ENCODE results near the gene ZFYVE27.

- TF ChIP-seq POLR2A (IDR thresholded peaks at IDR 0.05; ENCODE audit: low read length) (no peak), GATA1 (IDR thresholded peaks at IDR 0.05; ENCODE audit: low read depth, low read length) (no peak)
These were observed 7.6 kb downstream of the ZFYVE27 start for GRCh38 chr10:97744405-97745035.
